NCI-H2227 (cell line): ENCODE results near the gene HACD1.
"Not testable (repeated sequence)": the region's sequence is repeated elsewhere in the genome, so short reads cannot be mapped to it uniquely, and the experiment has no call there.

Source experiments
- DNase-seq: peaks from one replicate; lab custom pipeline; 2025; ENCODE audit not compliant: unreplicated experiment; lab: John Stamatoyannopoulos, UW

The HACD1 gene

GRCh38 chr10:17643755-17644484 is 26.7 kb upstream of the HACD1 start, which contains the start of gene STAM:
Gene STAM (plus strand): TSS chr10:17644151. CDS start chr10:17644340, 189 bp downstream.
- DNase-seq, result peak; percentile 93

GRCh38 chr10:17643339-17643754 is 26.2 kb upstream of the HACD1 start:
- DNase-seq, result peak; percentile 77

- no peak for DNase-seq
Observed at GRCh38 chr10:17640331-17640816, 23.2 kb upstream of the HACD1 start.

- no peak for DNase-seq
Observed at GRCh38 chr10:17637869-17638268, 20.7 kb upstream of the HACD1 start.

DNA sequence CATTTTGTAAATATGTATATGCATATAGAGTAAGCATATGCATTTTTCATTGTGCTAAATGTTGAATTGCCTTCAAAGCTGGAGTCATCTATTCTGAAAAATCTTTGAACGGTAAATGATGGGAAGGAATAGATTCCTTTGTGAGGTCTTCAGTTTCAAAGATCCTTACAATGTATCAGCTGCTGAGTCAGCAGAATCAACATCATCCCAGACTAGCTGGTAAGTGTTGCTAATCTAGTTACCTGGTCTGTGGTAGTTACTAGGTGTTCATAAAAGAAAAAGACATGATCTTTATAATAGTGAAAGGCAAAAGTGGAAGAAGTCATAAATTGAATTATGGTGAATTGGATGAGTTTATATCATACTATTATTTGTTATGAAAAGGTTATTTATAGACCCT is 16.2 kb upstream of the HACD1 start:
- DNase-seq, result no peak

- DNase-seq, result not testable (repeated sequence)
Observed at GRCh38 chr10:17632590-17632989, 15.4 kb upstream of the HACD1 start.

- DNase-seq, result no peak
Observed at GRCh38 chr10:17626656-17627055, 9.5 kb upstream of the HACD1 start.

DNA sequence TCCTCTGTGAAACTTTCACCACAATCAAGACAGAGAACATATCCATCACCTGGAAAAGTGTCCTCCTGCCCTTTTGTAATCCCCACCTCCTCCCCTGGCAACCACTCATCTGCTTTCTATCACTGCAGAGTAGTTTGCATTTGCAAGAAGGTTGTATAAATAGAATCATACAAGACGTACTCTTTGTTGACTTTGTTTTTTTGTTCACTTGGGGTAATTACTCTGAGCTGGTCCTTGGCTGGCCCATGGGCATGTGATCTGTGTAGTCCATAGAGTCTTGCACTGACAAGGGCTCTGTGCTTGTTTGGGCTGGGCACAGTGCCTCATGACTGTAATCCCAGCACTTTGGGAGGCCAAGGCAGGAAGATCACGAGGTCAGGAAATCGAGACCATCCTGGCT is 7.8 kb upstream of the HACD1 start:
- DNase-seq, result no peak

DNA sequence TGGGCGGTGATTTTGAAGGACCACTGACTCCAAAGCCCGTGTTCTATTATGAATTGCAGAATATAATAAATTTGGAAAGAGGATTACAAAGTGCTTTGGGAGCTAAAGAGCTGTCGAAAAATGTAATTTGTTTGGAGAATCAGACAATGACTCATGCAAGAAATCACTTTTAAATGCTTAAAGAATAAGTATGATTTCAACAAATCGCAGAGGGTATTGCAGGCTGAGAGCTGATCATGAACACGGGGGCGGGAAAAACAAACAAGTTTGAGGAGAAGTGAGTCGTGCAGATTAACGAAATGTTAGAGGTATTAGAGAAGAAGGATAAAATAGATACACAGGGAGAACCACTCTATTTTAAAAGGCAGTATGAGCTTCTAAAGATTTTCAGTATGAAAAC is 4.9 kb upstream of the HACD1 start:
- DNase-seq, result no peak

DNA sequence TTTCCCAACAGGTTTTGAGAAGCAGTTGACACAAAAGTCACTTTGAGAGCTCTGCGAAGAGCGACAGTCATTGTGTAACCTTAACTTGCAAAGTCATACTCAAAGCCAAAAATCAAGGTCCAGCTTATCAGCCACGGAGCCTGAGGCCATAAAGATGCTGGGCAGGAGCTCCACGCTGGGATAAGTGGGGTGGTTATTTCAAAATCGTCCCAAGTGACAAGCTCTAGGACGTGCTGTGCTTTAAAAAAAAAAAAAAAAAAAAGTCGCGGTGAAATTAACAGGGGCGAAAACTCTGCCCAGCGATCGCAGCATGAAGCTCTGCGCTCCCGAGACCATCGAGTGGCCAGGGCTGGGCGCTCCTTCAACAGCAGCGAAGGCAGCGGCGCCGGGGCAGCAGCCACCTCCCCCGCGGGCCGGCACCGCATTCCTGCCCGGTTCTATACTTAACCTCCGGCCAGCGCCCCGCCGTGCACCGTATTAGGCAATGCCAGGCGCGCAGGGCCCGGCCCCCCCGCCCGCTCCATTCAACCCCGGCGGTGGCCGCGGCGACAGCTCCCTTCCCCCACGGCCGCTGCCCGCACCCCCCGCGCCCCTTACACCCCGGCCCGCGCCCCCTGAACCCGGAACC is 657 bp downstream of the HACD1 start:
- peak; percentile 4 for DNase-seq

- no peak for DNase-seq
Observed at GRCh38 chr10:17609523-17610079, 7.6 kb downstream of the HACD1 start.

DNA sequence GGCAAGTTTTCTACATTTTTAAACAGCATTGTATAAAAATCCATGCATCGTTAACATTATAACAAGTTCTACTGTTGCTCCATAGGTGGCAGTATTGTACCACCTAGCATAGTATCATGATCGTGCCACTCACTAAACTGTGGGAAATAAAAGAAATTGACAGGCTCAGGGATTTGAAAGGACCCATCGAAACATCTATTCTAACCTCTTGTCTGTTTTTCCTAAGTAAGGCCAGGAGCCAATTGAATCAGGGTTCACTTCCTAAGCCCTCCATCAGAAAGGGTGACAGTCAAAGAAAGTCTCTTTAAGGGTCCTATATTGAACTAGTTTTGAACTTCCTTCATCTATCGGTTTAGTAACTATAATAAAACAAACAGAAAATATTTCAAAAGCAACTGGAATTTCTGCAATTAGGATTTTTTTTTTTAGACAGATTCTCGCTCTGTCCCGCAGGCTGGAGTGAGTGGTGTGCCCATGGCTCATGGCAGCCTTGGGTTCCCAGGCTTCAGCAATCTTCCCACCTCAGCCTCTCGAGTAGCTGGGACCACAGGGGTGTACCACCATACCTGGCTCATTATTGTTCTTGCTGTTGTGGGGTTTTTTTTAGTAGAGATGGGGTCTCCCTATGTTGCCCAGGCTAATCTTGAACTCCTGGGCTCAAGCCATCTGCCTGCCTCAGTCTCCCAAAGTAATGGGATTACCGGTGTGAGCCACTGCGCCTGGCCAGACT is 9.4 kb downstream of the HACD1 start:
- peak; percentile 51 for DNase-seq

DNA sequence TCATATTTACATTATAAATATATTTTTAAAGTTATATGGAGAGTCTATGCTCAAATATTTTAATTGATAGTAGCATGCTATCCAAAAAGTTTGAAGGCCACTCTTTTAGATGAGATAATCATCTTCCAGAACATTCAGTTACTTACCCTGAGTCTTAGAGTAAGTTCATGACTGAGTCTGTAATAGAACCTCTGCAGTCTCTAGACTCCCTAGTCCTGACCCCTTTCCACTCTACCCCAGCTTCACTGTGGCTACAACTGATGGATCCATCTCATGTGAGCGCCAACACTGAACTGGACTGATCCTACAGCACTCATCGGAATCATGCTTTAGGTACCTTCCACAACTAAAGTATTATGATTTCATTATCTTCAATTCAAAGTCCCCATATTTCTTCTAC is 10.1 kb downstream of the HACD1 start:
- no peak for DNase-seq

- DNase-seq, result no peak
Observed at GRCh38 chr10:17606547-17607040, 10.6 kb downstream of the HACD1 start.

DNA sequence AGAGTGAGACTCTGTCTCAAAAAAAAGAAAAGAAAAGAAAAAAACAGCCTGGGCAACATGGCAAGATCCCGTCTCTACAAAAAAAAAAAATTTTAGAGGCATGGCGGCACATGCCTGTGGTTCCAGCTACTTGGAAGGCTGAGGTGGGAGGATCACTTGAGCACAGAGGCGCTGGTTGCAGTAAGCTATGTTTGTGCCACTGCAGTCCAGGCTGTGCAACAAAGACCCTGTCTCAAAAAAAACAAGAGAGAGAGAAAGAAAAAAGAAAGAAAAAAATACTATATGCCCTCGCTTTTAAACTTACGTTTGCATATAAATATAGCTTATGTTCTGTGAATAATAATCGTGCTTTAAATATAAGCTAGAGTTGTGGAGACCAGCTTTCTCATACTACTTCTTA is 11.2 kb downstream of the HACD1 start:
- DNase-seq, result no peak

- no peak for DNase-seq
Observed at GRCh38 chr10:17599089-17599488, 18.1 kb downstream of the HACD1 start.

GRCh38 chr10:17597386-17597785 is 19.8 kb downstream of the HACD1 start:
- no peak for DNase-seq

- no peak for DNase-seq
Observed at GRCh38 chr10:17590969-17591645, 26.1 kb downstream of the HACD1 start.

GRCh38 chr10:17589316-17589715 is 27.9 kb downstream of the HACD1 start:
- not testable (repeated sequence) for DNase-seq

GRCh38 chr10:17588420-17588819 is 28.8 kb downstream of the HACD1 start:
- no peak for DNase-seq

DNA sequence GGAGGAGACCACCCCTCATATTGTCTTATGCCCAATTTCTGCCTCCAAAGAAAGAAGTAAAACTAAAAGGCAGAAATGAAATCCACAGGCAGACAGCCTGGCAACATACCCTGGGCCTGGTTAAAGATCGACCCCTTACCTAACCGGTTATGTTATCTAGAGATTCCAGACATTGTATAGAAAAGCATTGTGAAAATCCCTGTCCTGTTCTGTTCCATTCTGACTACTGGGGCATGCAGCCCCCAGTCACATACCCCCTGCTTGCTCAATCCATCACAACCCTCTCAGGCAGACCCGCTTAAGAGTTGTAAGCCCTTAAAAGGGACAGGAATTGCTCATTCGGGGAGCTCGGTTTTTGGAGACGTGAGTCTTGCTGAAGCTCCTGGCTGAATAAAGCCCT is 29.9 kb downstream of the HACD1 start:
- not testable (repeated sequence) for DNase-seq
